Choroid plexus epithelial cell (primary cell): Measurements from ENCODE around the gene FSCN2.
A peak's percentile ranks its signal among the peaks of the same experiment; 100 is the strongest.

Experiments used
- DNase-seq: peaks from one replicate; pipeline ENCODE4 v3.0.0-alpha.2; 2010; ENCODE audit warnings: low read depth
- H3K4me3 ChIP-seq: 2 replicates; pipeline ENCODE4 v1.5.1; 2011; ENCODE audit warnings: low read depth, mild to moderate bottlenecking, control low read depth, low read length, moderate library complexity
- TF ChIP-seq, protein P1 (sequence below): conservative IDR thresholded peaks from 2 replicates; pipeline ENCODE4 v1.5.1; 2011; ENCODE audit warnings: low read depth, mild to moderate bottlenecking, control low read depth, inconsistent platforms, low read length, moderate library complexity

FSCN2 gene

GRCh38 chr17:81550830-81551457, 22.8 kb downstream of the FSCN2 start:
- TF ChIP-seq, protein P1, sequence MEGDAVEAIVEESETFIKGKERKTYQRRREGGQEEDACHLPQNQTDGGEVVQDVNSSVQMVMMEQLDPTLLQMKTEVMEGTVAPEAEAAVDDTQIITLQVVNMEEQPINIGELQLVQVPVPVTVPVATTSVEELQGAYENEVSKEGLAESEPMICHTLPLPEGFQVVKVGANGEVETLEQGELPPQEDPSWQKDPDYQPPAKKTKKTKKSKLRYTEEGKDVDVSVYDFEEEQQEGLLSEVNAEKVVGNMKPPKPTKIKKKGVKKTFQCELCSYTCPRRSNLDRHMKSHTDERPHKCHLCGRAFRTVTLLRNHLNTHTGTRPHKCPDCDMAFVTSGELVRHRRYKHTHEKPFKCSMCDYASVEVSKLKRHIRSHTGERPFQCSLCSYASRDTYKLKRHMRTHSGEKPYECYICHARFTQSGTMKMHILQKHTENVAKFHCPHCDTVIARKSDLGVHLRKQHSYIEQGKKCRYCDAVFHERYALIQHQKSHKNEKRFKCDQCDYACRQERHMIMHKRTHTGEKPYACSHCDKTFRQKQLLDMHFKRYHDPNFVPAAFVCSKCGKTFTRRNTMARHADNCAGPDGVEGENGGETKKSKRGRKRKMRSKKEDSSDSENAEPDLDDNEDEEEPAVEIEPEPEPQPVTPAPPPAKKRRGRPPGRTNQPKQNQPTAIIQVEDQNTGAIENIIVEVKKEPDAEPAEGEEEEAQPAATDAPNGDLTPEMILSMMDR, result no peak
- no peak for DNase-seq
- H3K4me3 ChIP-seq, result peak overlapping the region; percentile 92

- TF ChIP-seq, protein P1, result no peak
- peak overlapping the region; percentile 92 for H3K4me3 ChIP-seq
- peak; percentile 47 for DNase-seq
Observed at GRCh38 chr17:81551458-81552243, 23.5 kb downstream of the FSCN2 start.

GRCh38 chr17:81552244-81553017, 24.3 kb downstream of the FSCN2 start, which contains the start of gene FAAP100:
FAAP100 (minus strand) TSS chr17:81552353; CDS start chr17:81552330, 23 bp downstream.
- peak; percentile 79 for DNase-seq
- TF ChIP-seq, protein P1, result no peak

GRCh38 chr17:81553018-81553615, 24.9 kb downstream of the FSCN2 start:
- peak; percentile 83 for DNase-seq
- peak overlapping the region; percentile 92 for H3K4me3 ChIP-seq
- TF ChIP-seq, protein P1, result peak; percentile 28

More at GRCh38 chr17:81552244-81553017, 24.3 kb downstream of the FSCN2 start, which contains the start of gene FAAP100:
- peak within 1 kb of the TSS; percentile 92 for H3K4me3 ChIP-seq

- TF ChIP-seq, protein P1, result no peak
- peak overlapping the region; percentile 9 for H3K4me3 ChIP-seq
- DNase-seq, result peak; percentile 95
Observed at GRCh38 chr17:81553616-81554181, 25.5 kb downstream of the FSCN2 start.

DNA sequence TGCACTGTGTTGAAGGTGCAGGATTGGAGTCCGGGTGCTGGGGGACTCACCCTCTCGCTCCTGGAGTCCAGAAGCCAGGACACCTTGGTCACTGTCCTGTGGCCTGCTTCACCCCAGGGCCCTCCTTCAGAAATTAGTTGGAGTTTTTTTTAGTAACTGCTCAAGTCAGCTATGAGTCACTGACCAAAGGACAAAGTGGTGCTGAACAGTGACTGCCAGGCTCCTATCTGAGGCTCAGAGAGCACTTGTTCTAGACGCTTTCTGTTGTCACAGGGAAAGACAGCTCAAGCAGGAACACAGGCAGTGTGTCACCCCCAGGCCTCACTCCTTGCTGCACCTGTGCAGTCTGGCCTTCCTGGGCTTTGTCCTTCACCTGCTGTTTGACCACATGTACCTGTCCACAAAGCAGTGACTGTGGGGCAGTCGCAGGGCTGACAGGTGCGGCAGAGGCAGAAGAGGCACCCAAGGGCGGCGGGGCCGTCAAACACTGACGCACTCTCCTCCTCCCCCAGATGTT, 28.1 kb downstream of the FSCN2 start:
- TF ChIP-seq, protein P1, result no peak
- no peak overlapping the region for H3K4me3 ChIP-seq
- peak; percentile 16 for DNase-seq
